ENCODE data around the gene ADK.

- TF ChIP-seq, protein P1, sequence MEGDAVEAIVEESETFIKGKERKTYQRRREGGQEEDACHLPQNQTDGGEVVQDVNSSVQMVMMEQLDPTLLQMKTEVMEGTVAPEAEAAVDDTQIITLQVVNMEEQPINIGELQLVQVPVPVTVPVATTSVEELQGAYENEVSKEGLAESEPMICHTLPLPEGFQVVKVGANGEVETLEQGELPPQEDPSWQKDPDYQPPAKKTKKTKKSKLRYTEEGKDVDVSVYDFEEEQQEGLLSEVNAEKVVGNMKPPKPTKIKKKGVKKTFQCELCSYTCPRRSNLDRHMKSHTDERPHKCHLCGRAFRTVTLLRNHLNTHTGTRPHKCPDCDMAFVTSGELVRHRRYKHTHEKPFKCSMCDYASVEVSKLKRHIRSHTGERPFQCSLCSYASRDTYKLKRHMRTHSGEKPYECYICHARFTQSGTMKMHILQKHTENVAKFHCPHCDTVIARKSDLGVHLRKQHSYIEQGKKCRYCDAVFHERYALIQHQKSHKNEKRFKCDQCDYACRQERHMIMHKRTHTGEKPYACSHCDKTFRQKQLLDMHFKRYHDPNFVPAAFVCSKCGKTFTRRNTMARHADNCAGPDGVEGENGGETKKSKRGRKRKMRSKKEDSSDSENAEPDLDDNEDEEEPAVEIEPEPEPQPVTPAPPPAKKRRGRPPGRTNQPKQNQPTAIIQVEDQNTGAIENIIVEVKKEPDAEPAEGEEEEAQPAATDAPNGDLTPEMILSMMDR (IDR thresholded peaks at IDR 0.05): no peak
- no peak for TF ChIP-seq POLR2A (IDR thresholded peaks at IDR 0.05)
Measured at GRCh38 chr10:74120911-74121310, 30.1 kb upstream of the ADK start.

All from lower leg skin (tissue), 3 donors.